Left lung (tissue), 10 donors: Measurements from ENCODE around the gene ODAD3. TPM values are rescaled to one million over a fixed set of nuclear protein-coding genes. Genes with fewer than 3 reads are reported as not detected.
"Not testable (repeated sequence)": the region's sequence is repeated elsewhere in the genome, so short reads cannot be mapped to it uniquely, and the experiment has no call there.

Experiments used
- ATAC-seq: fragments of 200-7000 bp; cut with Tn5 transposase; one replicate; pipeline ENCODE4 v1.9.1; 2020; ENCODE audit warnings: moderate library complexity
- DNase-seq, 4 donors: peaks; one replicate each; pipeline ENCODE4 v3.0.0-alpha.2; 2013 to 2020
- H3K27ac ChIP-seq, 2 donors: fragments of 200-600 bp; sonication (generic) in 1 of 2; one replicate each; pipeline versions ENCODE4 v1.5.0 to v1.8.0; 2020 to 2021
- H3K27me3 ChIP-seq, 2 donors: fragments of 200-600 bp; sonication (generic) in 1 of 2; one replicate each; pipeline versions ENCODE4 v1.5.0 to v1.8.0; 2020 to 2021
- H3K36me3 ChIP-seq, 2 donors: fragments of 200-600 bp; sonication (generic) in 1 of 2; one replicate each; pipeline versions ENCODE4 v1.5.0 to v1.8.0; 2020 to 2021
- H3K4me1 ChIP-seq, 2 donors: fragments of 200-600 bp; one replicate each; pipeline ENCODE4 v1.8.0; 2021
- H3K4me3 ChIP-seq, 2 donors: fragments of 200-600 bp; sonication (generic) in 1 of 2; one replicate each; pipeline versions ENCODE4 v1.5.0 to v1.8.0; 2020 to 2021; ENCODE audit warnings: mild to moderate bottlenecking in 1 of 2
- H3K9me3 ChIP-seq, 2 donors: fragments of 200-600 bp; sonication (generic) in 1 of 2; one replicate each; pipeline versions ENCODE4 v1.5.0 to v1.8.0; 2020 to 2021
- CTCF ChIP-seq, 2 donors: fragments of 200-600 bp; sonication (generic) in 1 of 2; IDR thresholded peaks; one replicate each; pipeline versions ENCODE4 v1.5.0 to v1.8.0; 2021; ENCODE audit warnings: antibody characterized with exemption in 2 of 2
- intact Hi-C, 2 donors: fragments of 100-400 bp; cut with DNase I; formaldehyde crosslinking; loops; one replicate each; pipeline versions ENCODE4 v1.11.2 to v1.14.2; 2022
- polyA plus RNA-seq, 6 donors: library from polyadenylated mRNA; unstranded; fragments of 120-200 nt; gene quantifications; one replicate each; pipeline ENCODE4 v1.2.1, GENCODE V29; 2013; ENCODE audit not compliant: insufficient read length in 6 of 6
- total RNA-seq, 2 donors: library from RNA; stranded (reverse); fragmentation: NEBNext Ultra II Directional; extraction: Animal tissue kit (Norgen Biotek cat#: 25700); gene quantifications; one replicate each; pipeline ENCODE4 v1.2.1, GENCODE V29; 2021
- donor health status: DM: no; HTN: yes; CAD: no.
- donor health status: DM: no; HTN: no; CAD: no.

The ODAD3 gene
- total and polyA plus RNA-seq, 8 donors: 0.55 to 2.6 (median 1.9) TPM

DNA sequence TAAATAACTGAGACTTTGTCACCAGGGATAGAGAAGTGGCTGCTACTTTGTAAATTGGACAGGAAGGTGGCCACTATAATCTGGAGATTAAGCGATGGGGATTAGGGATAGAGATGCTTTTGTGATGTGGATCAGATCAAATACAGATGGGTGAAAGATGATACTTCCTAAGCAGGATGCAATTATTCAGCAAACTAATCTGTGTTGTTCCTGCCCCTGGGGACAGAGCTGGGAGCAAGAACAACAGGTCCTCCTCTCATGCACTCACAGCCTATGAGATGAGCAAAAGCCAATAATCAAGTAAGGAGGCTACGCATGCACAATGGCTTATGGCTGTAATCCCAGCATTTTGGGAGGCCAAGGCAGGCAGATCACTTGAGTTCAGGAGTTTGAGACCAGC is 20.4 kb downstream of the ODAD3 start:
- no peak for TF ChIP-seq CTCF (IDR thresholded peaks at IDR 0.05)
- Histone ChIP-seq H3K4me3 (no peak overlapping the region), H3K27ac (no peak overlapping the region), H3K27me3 (peaks cover 0 to 34% of the 10 kb centered on the region in 2 donors), H3K4me1 (peaks cover 0 to 12% of the 10 kb centered on the region in 2 donors), H3K9me3 (no peaks in the 10 kb centered on the region), H3K36me3 (no peaks in the 10 kb centered on the region)
- intact Hi-C loops: no loop called here
- DNase-seq (peak in 1 of 4 donors; percentile 5), ATAC-seq (no peak)

DNA sequence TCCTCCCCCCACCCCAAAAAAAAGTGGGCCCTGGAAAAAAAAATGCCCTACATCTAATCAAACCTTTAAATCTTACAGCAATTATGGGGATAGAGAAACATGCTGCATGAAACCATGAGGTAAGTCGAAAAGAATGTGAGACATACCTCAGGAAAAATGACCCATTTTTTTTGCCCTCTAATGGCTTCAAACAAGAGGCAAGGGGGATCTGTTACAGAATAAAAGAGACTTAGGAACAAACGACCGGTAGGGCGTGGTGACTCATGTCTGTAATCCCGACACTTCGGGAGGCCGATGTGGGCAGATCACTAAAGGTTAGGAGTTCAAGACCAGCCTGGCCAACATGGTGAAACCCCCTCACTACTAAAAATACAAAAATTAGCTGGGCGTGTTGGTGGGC is 24.2 kb downstream of the ODAD3 start:
- ATAC-seq (no peak), DNase-seq (no peak)
- no peaks in the 10 kb centered on the region for H3K9me3 ChIP-seq
- H3K27ac ChIP-seq: no peak overlapping the region
- H3K4me1 ChIP-seq: peaks cover 0 to 14% of the 10 kb centered on the region in 2 donors
- peaks cover 0 to 5% of the 10 kb centered on the region in 2 donors for H3K36me3 ChIP-seq
- H3K4me3 ChIP-seq: no peak overlapping the region
- intact Hi-C loops: no loop called here
- peaks cover 0 to 9% of the 10 kb centered on the region in 2 donors for H3K27me3 ChIP-seq
- TF ChIP-seq CTCF (IDR thresholded peaks at IDR 0.05): no peak

DNA sequence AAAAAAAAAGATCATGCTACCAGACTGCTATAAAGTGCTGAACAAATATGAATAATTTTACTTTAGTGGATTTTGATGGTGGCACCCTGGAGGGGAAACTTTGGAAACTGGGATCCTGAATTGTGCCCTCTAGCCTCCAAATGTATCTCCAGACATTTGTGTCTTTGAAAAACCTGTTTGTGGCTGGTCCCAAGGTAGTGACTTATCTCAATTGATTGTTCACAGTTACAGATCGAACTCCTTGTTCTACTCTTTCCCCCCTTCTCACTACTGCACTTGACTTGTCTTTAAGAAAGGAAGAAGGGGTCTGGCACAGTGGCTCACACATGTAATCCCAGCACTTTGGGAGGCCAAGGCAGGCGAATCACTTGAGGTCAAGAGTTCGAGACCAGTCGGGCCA is 26.3 kb downstream of the ODAD3 start:
- DNase-seq (no peak), ATAC-seq (no peak)
- peaks cover 0 to 14% of the 10 kb centered on the region in 2 donors for H3K4me1 ChIP-seq
- no peak overlapping the region for H3K27ac ChIP-seq
- H3K27me3 ChIP-seq: peaks cover 0 to 9% of the 10 kb centered on the region in 2 donors
- TF ChIP-seq CTCF (IDR thresholded peaks at IDR 0.05): no peak
- intact Hi-C loops: no loop called here
- no peaks in the 10 kb centered on the region for H3K9me3 ChIP-seq
- H3K4me3 ChIP-seq: no peak overlapping the region
- H3K36me3 ChIP-seq: peaks cover 0 to 7% of the 10 kb centered on the region in 2 donors

DNA sequence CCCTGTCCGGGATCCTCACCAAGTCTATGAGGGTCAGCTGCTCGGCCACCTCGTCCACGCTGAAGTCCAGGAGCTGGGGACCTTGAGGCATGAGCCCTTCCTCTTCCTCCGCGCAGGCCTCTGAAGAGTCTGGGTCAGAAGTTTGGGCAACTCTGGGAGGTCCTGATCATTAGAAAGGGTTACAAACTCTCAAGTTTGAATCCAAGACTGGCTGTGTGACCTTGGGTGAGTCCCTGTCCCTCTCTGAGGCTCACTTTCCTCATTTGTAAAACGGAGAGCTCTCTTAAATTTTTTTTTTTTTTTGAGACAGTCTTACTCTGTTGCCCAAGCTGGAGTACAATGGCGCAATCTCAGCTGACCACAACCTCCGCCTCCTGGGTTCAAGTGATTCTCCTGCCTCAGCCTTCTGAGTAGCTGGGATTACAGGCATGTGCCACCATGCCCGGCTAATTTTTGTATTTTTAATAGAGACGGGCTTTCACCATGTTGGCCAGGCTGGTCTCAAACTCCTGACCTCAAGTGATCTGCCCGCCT is 28.2 kb downstream of the ODAD3 start:
- H3K27me3 ChIP-seq, H3K4me3 ChIP-seq, H3K27ac ChIP-seq, intact Hi-C loops, H3K9me3 ChIP-seq, DNase-seq: not testable (repeated sequence)
- Histone ChIP-seq H3K4me1 (peaks cover 0 to 14% of the 10 kb centered on the region in 2 donors), H3K36me3 (peaks cover 0 to 13% of the 10 kb centered on the region in 2 donors)
- peak; percentile 40 for ATAC-seq

GRCh38 chr19:11405846-11406643 is 28.9 kb downstream of the ODAD3 start:
- no peaks in the 10 kb centered on the region for H3K9me3 ChIP-seq
- H3K4me1 ChIP-seq: peaks cover 0 to 14% of the 10 kb centered on the region in 2 donors
- no peak overlapping the region for H3K27ac ChIP-seq
- peaks cover 0 to 9% of the 10 kb centered on the region in 2 donors for H3K27me3 ChIP-seq
- no peak overlapping the region for H3K4me3 ChIP-seq
- DNase-seq (peak in 1 of 4 donors; percentile 78), ATAC-seq (peak; percentile 36)
- peaks cover 0 to 13% of the 10 kb centered on the region in 2 donors for H3K36me3 ChIP-seq
- intact Hi-C loops: no loop called here
- no peak for TF ChIP-seq CTCF (IDR thresholded peaks at IDR 0.05)
